OCI-LY3 (cell line): Measurements from ENCODE around the gene SLC8A1.

Source experiments
- H2AFZ ChIP-seq: fragments of 200-600, 300-600 bp; shearing (Covaris generic); 2 replicates; pipeline ENCODE4 v1.6.0; 2014; ENCODE audit warnings: antibody characterized with exemption, low read depth, low read length
- H3K27ac ChIP-seq: fragments of 200-600, 300-600 bp; sonication (generic); 2 replicates; pipeline ENCODE4 v1.5.1; 2014; ENCODE audit warnings: mild to moderate bottlenecking, low read length, moderate library complexity, mixed read lengths
- H3K27me3 ChIP-seq: fragments of 200-600, 300-600 bp; sonication (generic); 2 replicates; pipeline ENCODE4 v1.6.1; 2014; ENCODE audit warnings: low read depth, low read length, mixed read lengths
- H3K36me3 ChIP-seq: fragments of 200-600, 300-600 bp; sonication (generic); replicated peaks from 2 replicates; pipeline ENCODE3; 2014; ENCODE audit warnings: low read depth, low read length, mixed read lengths
- H3K4me1 ChIP-seq: fragments of 300-600, 200-600 bp; sonication (generic); 2 replicates; pipeline ENCODE4 v1.6.1; 2014; ENCODE audit warnings: low read length, mixed read lengths
- H3K4me2 ChIP-seq: fragments of 200-600, 300-600 bp; sonication (generic); 2 replicates; pipeline ENCODE4 v1.6.1; 2014; ENCODE audit warnings: low read length, mixed read lengths
- H3K4me3 ChIP-seq: fragments of 300-600, 200-600 bp; sonication (generic); 2 replicates; pipeline ENCODE4 v1.5.1; 2014; ENCODE audit warnings: antibody characterized with exemption, mild to moderate bottlenecking, low read length, moderate library complexity
- H3K79me2 ChIP-seq: fragments of 300-600, 200-600 bp; shearing (Covaris generic); 2 replicates; pipeline ENCODE4 v1.6.1; 2014; ENCODE audit warnings: mild to moderate bottlenecking, low read length, mixed read lengths
- H3K9ac ChIP-seq: fragments of 300-600, 200-600 bp; shearing (Covaris generic); 2 replicates; pipeline ENCODE4 v1.6.0; 2014; ENCODE audit warnings: mild to moderate bottlenecking, low read length, moderate library complexity
- H3K9me3 ChIP-seq: fragments of 200-600, 300-600 bp; shearing (Covaris generic); 2 replicates; pipeline ENCODE4 v1.6.1; 2014; ENCODE audit warnings: low read length, mixed read lengths; ENCODE audit not compliant: insufficient read depth
- H4K20me1 ChIP-seq: fragments of 200-600, 300-600 bp; sonication (generic); 2 replicates; pipeline ENCODE4 v1.6.1; 2016; ENCODE audit warnings: low read length, mixed read lengths; ENCODE audit not compliant: insufficient read depth
- CTCF ChIP-seq: fragments of 200-600, 300-600 bp; sonication (generic); IDR thresholded peaks from 2 replicates; pipeline ENCODE4 v1.5.1; 2014; ENCODE audit warnings: antibody characterized with exemption, low read length, low read depth
- EZH2phosphoT487 ChIP-seq: fragments of 200-600 bp; shearing (Covaris generic); IDR thresholded peaks from 2 replicates; pipeline ENCODE4 v1.6.1; 2018; ENCODE audit warnings: antibody characterized with exemption, mixed run types, low read depth

SLC8A1 gene

GRCh38 chr2:40299781-40300180 is 152.1 kb downstream of the SLC8A1 start:
- H3K36me3 ChIP-seq = no peaks in the 10 kb centered on the region
- no peak overlapping the region for H3K4me2 ChIP-seq
- no peak overlapping the region for H3K4me3 ChIP-seq
- H3K27ac ChIP-seq = no peak overlapping the region
- TF ChIP-seq EZH2phosphoT487 (no peak), CTCF (no peak)
- H3K79me2 ChIP-seq = no peaks in the 10 kb centered on the region
- H2AFZ ChIP-seq = no peak overlapping the region
- H4K20me1 ChIP-seq = no peaks in the 10 kb centered on the region
- H3K9ac ChIP-seq = no peak overlapping the region
- no peaks in the 10 kb centered on the region for H3K27me3 ChIP-seq
- no peaks in the 10 kb centered on the region for H3K9me3 ChIP-seq
- no peaks in the 10 kb centered on the region for H3K4me1 ChIP-seq

- H3K9me3 ChIP-seq = no peaks in the 10 kb centered on the region
- H3K9ac ChIP-seq = no peak overlapping the region
- H3K36me3 ChIP-seq = no peaks in the 10 kb centered on the region
- no peak for TF ChIP-seq CTCF
- TF ChIP-seq EZH2phosphoT487 = no peak
- no peak overlapping the region for H3K27ac ChIP-seq
- H3K27me3 ChIP-seq = no peaks in the 10 kb centered on the region
- no peaks in the 10 kb centered on the region for H3K79me2 ChIP-seq
- H4K20me1 ChIP-seq = no peaks in the 10 kb centered on the region
- H2AFZ ChIP-seq = no peak overlapping the region
- no peak overlapping the region for H3K4me3 ChIP-seq
- no peak overlapping the region for H3K4me2 ChIP-seq
- H3K4me1 ChIP-seq = no peaks in the 10 kb centered on the region
These were observed 152.7 kb downstream of the SLC8A1 start for GRCh38 chr2:40299173-40299572.

- Histone ChIP-seq H3K4me2 (no peak overlapping the region), H3K27me3 (no peaks in the 10 kb centered on the region), H3K4me1 (no peaks in the 10 kb centered on the region), H3K9me3 (no peaks in the 10 kb centered on the region), H3K27ac (no peak overlapping the region), H3K9ac (no peak overlapping the region), H4K20me1 (no peaks in the 10 kb centered on the region), H3K4me3 (no peak overlapping the region), H3K36me3 (no peaks in the 10 kb centered on the region), H3K79me2 (no peaks in the 10 kb centered on the region), H2AFZ (no peak overlapping the region)
- TF ChIP-seq CTCF (no peak), EZH2phosphoT487 (no peak)
These were observed 153.9 kb downstream of the SLC8A1 start for GRCh38 chr2:40298026-40298425.

GRCh38 chr2:40292291-40292690 is 159.6 kb downstream of the SLC8A1 start:
- H3K27me3 ChIP-seq = no peaks in the 10 kb centered on the region
- H2AFZ ChIP-seq = no peak overlapping the region
- no peak overlapping the region for H3K4me3 ChIP-seq
- H4K20me1 ChIP-seq = no peaks in the 10 kb centered on the region
- H3K4me2 ChIP-seq = no peak overlapping the region
- TF ChIP-seq CTCF = no peak
- TF ChIP-seq EZH2phosphoT487 = no peak
- no peaks in the 10 kb centered on the region for H3K4me1 ChIP-seq
- no peak overlapping the region for H3K9ac ChIP-seq
- no peaks in the 10 kb centered on the region for H3K9me3 ChIP-seq
- no peak overlapping the region for H3K27ac ChIP-seq
- H3K79me2 ChIP-seq = no peaks in the 10 kb centered on the region
- H3K36me3 ChIP-seq = no peaks in the 10 kb centered on the region
